K562 (cell line): ENCODE results near the gene DENND6B. TPM values are rescaled to one million over a fixed set of nuclear protein-coding genes. Genes with fewer than 3 reads are reported as not detected.
A peak's percentile ranks its signal among the peaks of the same experiment; 100 is the strongest.

Source experiments
- E2F6 ChIP-seq, 2 experiments: IDR thresholded peaks; 2 replicates each; pipeline ENCODE4 v1.6.1; 2011; ENCODE audit warnings: borderline replicate concordance in 1 of 2, control low read depth in 1 of 2, low read depth in 1 of 2, low read length in 1 of 2, mild to moderate bottlenecking in 1 of 2, mixed read lengths in 1 of 2, moderate library complexity in 1 of 2; ENCODE audit not compliant: insufficient read depth in 1 of 2, insufficient read length in 1 of 2, poor library complexity in 1 of 2, severe bottlenecking in 1 of 2; ENCODE audit errors: extremely low read depth in 1 of 2
- ETS2 ChIP-seq: IDR thresholded peaks from 2 replicates; pipeline ENCODE4 v1.6.1; 2016; ENCODE audit warnings: borderline replicate concordance, missing genetic modification characterization, mild to moderate bottlenecking, moderate library complexity, missing compliant biosample characterization; ENCODE audit not compliant: poor library complexity, severe bottlenecking
- GMEB1 ChIP-seq: fragments of 250-450 bp; sonication (Bioruptor Pico); IDR thresholded peaks from 2 replicates; pipeline ENCODE4 v1.4.0; 2020; ENCODE audit warnings: mild to moderate bottlenecking
- MGA ChIP-seq: fragments of 450-650 bp; IDR thresholded peaks from 2 replicates; pipeline ENCODE4 v1.6.1; 2016; ENCODE audit warnings: mild to moderate bottlenecking, moderate library complexity
- NFIX ChIP-seq: fragments of 250-450 bp; sonication (Bioruptor Pico); IDR thresholded peaks from 2 replicates; pipeline ENCODE4 v1.4.0; 2020; ENCODE audit warnings: low read depth, mild to moderate bottlenecking, moderate library complexity
- NR2F6 ChIP-seq: fragments of 450-650 bp; formaldehyde crosslinking; IDR thresholded peaks from 2 replicates; pipeline ENCODE4 v1.4.0; 2020; ENCODE audit warnings: mild to moderate bottlenecking
- polyA plus RNA-seq, 8 experiments: library from polyadenylated mRNA; depleted of rRNA in 4 of 8; stranded (reverse) in 5 of 8; unstranded in 3 of 8; fragments of >200 nt; fragmentation: Nextera tagmentation in 2 of 8; fragmentation: Illumina TruSeq in 1 of 8; extraction: Ambion mirVana in 2 of 8; extraction: Trizol in 1 of 8; gene quantifications; 2 replicates each; pipeline versions ENCODE4 v1.2.1 to v1.2.3, GENCODE V29; 2011 to 2014; ENCODE audit warnings: inconsistent platforms in 1 of 8, missing spikeins in 1 of 8
- total RNA-seq, 7 experiments: library from RNA; depleted of rRNA in 6 of 7; stranded (reverse); fragments of >200 nt in 6 of 7; fragmentation: Illumina TruSeq in 2 of 7; extraction: Trizol in 2 of 7; gene quantifications; 2 replicates each; pipeline versions ENCODE4 v1.2.1 to v1.2.3, GENCODE V29; 2011 to 2021; ENCODE audit warnings: low replicate concordance in 1 of 7
- TF ChIP-seq, protein P1 (sequence below): fragments of 200-800 bp; sonication (Bioruptor generic); IDR thresholded peaks from 2 replicates; pipeline ENCODE4 v1.6.1; 2017; ENCODE audit warnings: missing genetic modification characterization, missing compliant biosample characterization

DENND6B gene
- total and polyA plus RNA-seq, 9 of the 15 experiments (the other 6 are each of a cell fraction or from before 2014, with no cell fraction given), result 0.07 to 3.7 (median 1.5) TPM

GRCh38 chr22:50342651-50343540 lies 16.1 kb upstream of the DENND6B start, which contains the start of gene PPP6R2 (continued):
- peak; percentile 41; the same call in 1 of the 2 replicates for TF ChIP-seq GMEB1 (CRISPR knock-in tag)
- peak; percentile 72 for TF ChIP-seq MGA
- peak in 1 of 2 experiments; percentile 78 for TF ChIP-seq E2F6 (IDR thresholded peaks at IDR 0.05; ENCODE audit: borderline replicate concordance in 1 of 2, extremely low read depth in 1 of 2, insufficient read depth in 1 of 2, insufficient read length in 1 of 2, low read depth in 1 of 2, low read length in 1 of 2, poor library complexity in 1 of 2, severe bottlenecking in 1 of 2)
- TF ChIP-seq, protein P1, sequence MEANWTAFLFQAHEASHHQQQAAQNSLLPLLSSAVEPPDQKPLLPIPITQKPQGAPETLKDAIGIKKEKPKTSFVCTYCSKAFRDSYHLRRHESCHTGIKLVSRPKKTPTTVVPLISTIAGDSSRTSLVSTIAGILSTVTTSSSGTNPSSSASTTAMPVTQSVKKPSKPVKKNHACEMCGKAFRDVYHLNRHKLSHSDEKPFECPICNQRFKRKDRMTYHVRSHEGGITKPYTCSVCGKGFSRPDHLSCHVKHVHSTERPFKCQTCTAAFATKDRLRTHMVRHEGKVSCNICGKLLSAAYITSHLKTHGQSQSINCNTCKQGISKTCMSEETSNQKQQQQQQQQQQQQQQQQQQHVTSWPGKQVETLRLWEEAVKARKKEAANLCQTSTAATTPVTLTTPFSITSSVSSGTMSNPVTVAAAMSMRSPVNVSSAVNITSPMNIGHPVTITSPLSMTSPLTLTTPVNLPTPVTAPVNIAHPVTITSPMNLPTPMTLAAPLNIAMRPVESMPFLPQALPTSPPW, result peak; percentile 54
- no peak for TF ChIP-seq NFIX (CRISPR knock-in tag)
- no peak for TF ChIP-seq NR2F6 (CRISPR knock-in tag)
- TF ChIP-seq ETS2 (tag), result no peak
